H1 (cell line): Measurements from ENCODE around the gene HDAC11. TPM values are rescaled to one million over a fixed set of nuclear protein-coding genes. Genes with fewer than 3 reads are reported as not detected.

Experiments used
- CTCF ChIA-PET: fragments of 300-600 bp; sonication (Branson Sonifier 250); formaldehyde crosslinking; loops from one replicate; lab custom pipeline; 2021; ENCODE audit not compliant: partially characterized antibody; lab: Charles Lee
- POLR2A ChIA-PET: fragments of 300-600 bp; sonication (Branson Sonifier 250); formaldehyde crosslinking; loops from one replicate; lab custom pipeline; 2021; ENCODE audit warnings: inconsistent platforms; ENCODE audit not compliant: partially characterized antibody; lab: Charles Lee
- DNase-seq, 2 experiments: peaks; one replicate each; pipeline versions ENCODE4 v3.0.0 to v3.0.0-alpha.2; 2010 to 2022; ENCODE audit warnings: low spot score in 2 of 2, low read depth in 1 of 2, mixed read lengths in 1 of 2
- FAIRE-seq: peaks from 2 replicates; lab custom pipeline; 2011; peaks lifted over from hg19 to GRCh38; lab: Jason Lieb, UNC
- H2AFZ ChIP-seq: 2 replicates; pipeline ENCODE4 v1.8.1; 2012; ENCODE audit warnings: low read length, inconsistent platforms
- H2AK5ac ChIP-seq: 2 replicates; pipeline ENCODE4 v1.6.1; 2013; ENCODE audit warnings: low read depth, low read length
- H2BK120ac ChIP-seq: replicated peaks from 2 replicates; pipeline ENCODE3; 2013; ENCODE audit warnings: low read depth, low read length, inconsistent platforms
- H2BK12ac ChIP-seq: 2 replicates; pipeline ENCODE4 v1.6.1; 2013; ENCODE audit warnings: low read depth, low read length
- H2BK15ac ChIP-seq: 2 replicates; pipeline ENCODE4 v1.6.1; 2013; ENCODE audit warnings: low read length
- H2BK20ac ChIP-seq: 2 replicates; pipeline ENCODE4 v1.6.1; 2013; ENCODE audit warnings: low read length
- H2BK5ac ChIP-seq: 2 replicates; pipeline ENCODE4 v1.6.1; 2013; ENCODE audit warnings: low read depth, low read length
- H3K14ac ChIP-seq: 2 replicates; pipeline ENCODE4 v1.6.1; 2013; ENCODE audit warnings: inconsistent platforms; ENCODE audit not compliant: insufficient read length
- H3K18ac ChIP-seq: 2 replicates; pipeline ENCODE4 v1.6.1; 2013; ENCODE audit warnings: low read length; ENCODE audit errors: extremely low read depth
- H3K23ac ChIP-seq: 2 replicates; pipeline ENCODE4 v1.6.1; 2013; ENCODE audit warnings: inconsistent platforms; ENCODE audit not compliant: insufficient read length
- H3K23me2 ChIP-seq: 2 replicates; pipeline ENCODE4 v1.6.1; 2013; ENCODE audit warnings: low read depth, low read length
- H3K27ac ChIP-seq: 2 replicates; pipeline ENCODE4 v1.6.1; 2011; ENCODE audit warnings: low read depth, low read length, inconsistent platforms
- H3K27me3 ChIP-seq, 4 experiments: replicated peaks in 1 of 4; 1 replicate in 1 of 4; 2 replicates in 3 of 4; pipeline versions ENCODE4 v1.6.1 to v1.8.1; 2011 to 2013; ENCODE audit warnings: low read length in 3 of 4, mild to moderate bottlenecking in 3 of 4, inconsistent platforms in 2 of 4, mixed read lengths in 2 of 4, moderate library complexity in 1 of 4; ENCODE audit not compliant: control insufficient read depth in 3 of 4, insufficient read depth in 3 of 4; ENCODE audit errors: extremely low read depth in 1 of 4
- H3K36me3 ChIP-seq, 4 experiments: 2 replicates each; pipeline versions ENCODE4 v1.6.1 to v1.8.1; 2011 to 2013; ENCODE audit warnings: mild to moderate bottlenecking in 4 of 4, low read length in 3 of 4, moderate library complexity in 2 of 4, control low read depth in 1 of 4, inconsistent platforms in 1 of 4; ENCODE audit not compliant: insufficient read depth in 4 of 4, control insufficient read depth in 2 of 4
- H3K4ac ChIP-seq: replicated peaks from 2 replicates; pipeline ENCODE3; 2013; ENCODE audit warnings: low read length, low read depth, mixed read lengths, inconsistent platforms; ENCODE audit not compliant: insufficient read length
- H3K4me1 ChIP-seq, 4 experiments: replicated peaks in 1 of 4; 1 replicate in 1 of 4; 2 replicates in 3 of 4; pipeline versions ENCODE4 v1.6.1 to v1.8.1; 2011 to 2013; ENCODE audit warnings: low read length in 3 of 4, inconsistent platforms in 2 of 4, mixed read lengths in 1 of 4; ENCODE audit not compliant: insufficient read depth in 4 of 4, control insufficient read depth in 3 of 4
- H3K4me2 ChIP-seq, 2 experiments: 2 replicates each; pipeline versions ENCODE4 v1.6.1 to v1.8.1; 2011 to 2013; ENCODE audit warnings: low read depth in 2 of 2, low read length in 2 of 2, control low read depth in 1 of 2, inconsistent platforms in 1 of 2, mild to moderate bottlenecking in 1 of 2; ENCODE audit not compliant: insufficient read depth in 1 of 2
- H3K4me3 ChIP-seq, 4 experiments: fragments of 200-600, 300-600 bp in 1 of 4; sonication (generic), shearing (Covaris generic), sonication (Bioruptor Twin) in 1 of 4; 2 replicates each; pipeline versions ENCODE4 v1.5.1 to v1.8.1; 2011 to 2016; ENCODE audit warnings: low read length in 4 of 4, low read depth in 3 of 4, control low read depth in 2 of 4, inconsistent platforms in 2 of 4, mild to moderate bottlenecking in 2 of 4, mixed read lengths in 1 of 4, moderate library complexity in 1 of 4; ENCODE audit not compliant: insufficient read depth in 2 of 4; ENCODE audit errors: extremely low read depth in 1 of 4
- H3K56ac ChIP-seq: replicated peaks from 2 replicates; pipeline ENCODE3; 2013; ENCODE audit warnings: low read depth, mild to moderate bottlenecking, mixed read lengths, low read length, inconsistent platforms; ENCODE audit not compliant: insufficient read length
- H3K79me1 ChIP-seq: 2 replicates; pipeline ENCODE4 v1.6.1; 2013; ENCODE audit warnings: low read depth, low read length, control low read depth
- H3K79me2 ChIP-seq, 2 experiments: 2 replicates each; pipeline versions ENCODE4 v1.6.1 to v1.8.1; 2012 to 2013; ENCODE audit warnings: low read length in 2 of 2, mild to moderate bottlenecking in 2 of 2, inconsistent platforms in 1 of 2; ENCODE audit not compliant: insufficient read depth in 2 of 2, control insufficient read depth in 1 of 2
- H3K9ac ChIP-seq, 4 experiments: replicated peaks in 1 of 4; 1 replicate in 1 of 4; 2 replicates in 3 of 4; pipeline versions ENCODE4 v1.6.1 to v1.8.1; 2011 to 2013; ENCODE audit warnings: low read depth in 3 of 4, low read length in 3 of 4, control low read depth in 2 of 4, mild to moderate bottlenecking in 2 of 4, moderate library complexity in 2 of 4, inconsistent platforms in 1 of 4; ENCODE audit errors: extremely low read depth in 1 of 4
- H3K9me3 ChIP-seq, 2 experiments: 2 replicates each; pipeline versions ENCODE4 v1.6.1 to v1.8.1; 2012 to 2013; ENCODE audit warnings: mild to moderate bottlenecking in 2 of 2, moderate library complexity in 2 of 2, control low read depth in 1 of 2, inconsistent platforms in 1 of 2, low read depth in 1 of 2, low read length in 1 of 2, mixed read lengths in 1 of 2; ENCODE audit not compliant: insufficient read depth in 2 of 2
- H4K20me1 ChIP-seq, 2 experiments: replicated peaks in 1 of 2; 2 replicates each; pipeline versions ENCODE3 to v1.8.1; 2011 to 2013; ENCODE audit warnings: inconsistent platforms in 2 of 2, low read length in 2 of 2, mild to moderate bottlenecking in 1 of 2; ENCODE audit not compliant: insufficient read depth in 2 of 2, control insufficient read depth in 1 of 2
- H4K5ac ChIP-seq: 2 replicates; pipeline ENCODE4 v1.6.1; 2013; ENCODE audit warnings: low read length, low read depth, mixed read lengths, inconsistent platforms; ENCODE audit not compliant: insufficient read length
- H4K8ac ChIP-seq: 2 replicates; pipeline ENCODE4 v1.8.0; 2013; ENCODE audit warnings: mild to moderate bottlenecking, moderate library complexity, low read length, inconsistent platforms; ENCODE audit not compliant: insufficient read depth; ENCODE audit errors: extremely low read depth
- H4K91ac ChIP-seq: replicated peaks from 2 replicates; pipeline ENCODE3; 2013; ENCODE audit warnings: low read length, mixed read lengths, inconsistent platforms; ENCODE audit not compliant: insufficient read length
- EZH2 ChIP-seq: fragments of 200-600 bp; sonication (generic); IDR thresholded peaks from 2 replicates; pipeline ENCODE4 v1.7.1; 2012; ENCODE audit warnings: low read depth, mild to moderate bottlenecking, moderate library complexity, low read length, inconsistent platforms; ENCODE audit not compliant: severe bottlenecking
- HDAC6 ChIP-seq: IDR thresholded peaks from one replicate; pipeline ENCODE4 v1.7.1; 2012; ENCODE audit warnings: low read depth, mild to moderate bottlenecking, inconsistent platforms, low read length, moderate library complexity
- PHF8 ChIP-seq: fragments of 200-600 bp; sonication (generic); conservative IDR thresholded peaks from 2 replicates; pipeline ENCODE4 v1.7.1; 2012; ENCODE audit warnings: low read depth, mild to moderate bottlenecking, inconsistent platforms, low read length, moderate library complexity
- SP1 ChIP-seq: IDR thresholded peaks from 2 replicates; pipeline ENCODE4 v1.6.1; 2011; ENCODE audit warnings: low read depth, low read length
- WGBS, 2 experiments: shearing (Covaris generic) in 1 of 2; methylation state at CpG; one replicate each; pipeline versions ENCODE4 v1.1.6 to v1.1.7; 2013 to 2015; ENCODE audit warnings: low lambda C conversion rate in 2 of 2, mixed read lengths in 2 of 2, inconsistent platforms in 1 of 2, low coverage in 1 of 2, missing lambda C conversion rate in 1 of 2; ENCODE audit not compliant: insufficient replicate concordance in 2 of 2, insufficient coverage in 1 of 2, insufficient read length in 1 of 2; ENCODE audit errors: extremely low coverage in 1 of 2, missing lambda C conversion rate in 1 of 2; 5-methylcytosine and 5-hydroxymethylcytosine counted together
- polyA plus RNA-seq, 7 experiments: library from polyadenylated mRNA; depleted of rRNA in 3 of 7; stranded (reverse) in 5 of 7; unstranded in 2 of 7; fragments of >200 nt in 5 of 7; fragments of 200-250 nt in 2 of 7; gene quantifications; 1 replicate in 5 of 7; 2 replicates in 1 of 7; 4 replicates in 1 of 7; pipeline versions ENCODE4 v1.2.1 to v1.2.3, GENCODE V29; 2011 to 2013; ENCODE audit warnings: missing spikeins in 2 of 7, mixed read lengths in 2 of 7
- total RNA-seq: library from RNA; stranded (reverse); fragmentation: NEBNext Ultra II Directional; extraction: Animal tissue kit (Norgen Biotek cat#: 25700); gene quantifications from 2 replicates; pipeline ENCODE4 v1.2.1, GENCODE V29; 2021

Gene HDAC11
- total and polyA plus RNA-seq, 2 of the 8 experiments (the other 6 are each of a cell fraction or from before 2014, with no cell fraction given) = 6.8 to 7.4 TPM

DNA sequence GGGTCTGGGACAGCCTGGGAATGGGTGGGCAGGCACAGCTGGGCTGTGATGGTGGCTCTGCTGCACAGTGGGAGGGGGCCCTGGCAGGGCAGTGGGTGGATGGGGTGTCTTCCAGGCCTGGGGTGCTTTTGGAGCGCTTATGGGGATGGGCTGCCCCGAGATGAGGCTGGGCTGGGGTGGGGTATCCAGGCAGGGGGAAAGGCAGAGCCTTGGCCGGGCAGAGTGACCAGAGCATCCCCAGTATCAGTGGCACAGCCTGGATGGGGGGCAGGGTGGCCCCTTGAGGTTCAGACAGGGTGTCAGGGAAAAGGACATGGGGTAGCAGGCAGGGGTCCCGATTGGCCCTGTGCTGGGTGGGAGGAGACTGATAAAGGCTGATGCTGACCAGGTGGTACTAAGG is 26.6 kb downstream of the HDAC11 start:
- no peak for TF ChIP-seq EZH2
- no peak for TF ChIP-seq PHF8
- no peak for TF ChIP-seq HDAC6
- no peak for TF ChIP-seq SP1
- H2BK5ac ChIP-seq = no peak overlapping the region
- H3K23ac ChIP-seq = no peak overlapping the region
- H3K27ac ChIP-seq = no peak overlapping the region
- no peak for FAIRE-seq
- H4K5ac ChIP-seq = no peak overlapping the region
- H3K79me1 ChIP-seq = no peaks in the 10 kb centered on the region
- no peaks in the 10 kb centered on the region; a peak in 1 of 7 replicates for H3K27me3 ChIP-seq
- no peak overlapping the region for H3K56ac ChIP-seq
- H2AFZ ChIP-seq = no peak overlapping the region
- H4K8ac ChIP-seq = no peak overlapping the region
- H3K4me3 ChIP-seq = no peak overlapping the region
- ChIA-PET CTCF (interaction anchor here (0.9 to 51.2 kb wide), 8 partner anchors 0 to 144 kb away, joined by 3 to 856 read pairs (median 4); partner anchors contain the start of gene FBLN2), POLR2A (interaction anchor here (1.3 kb wide), 1 partner anchor 146 kb away, joined by 3 read pairs; no protein-coding TSS in a partner anchor)
- no peak overlapping the region for H4K91ac ChIP-seq
- H3K9me3 ChIP-seq = no peaks in the 10 kb centered on the region
- H3K4me2 ChIP-seq = no peak overlapping the region
- no peak overlapping the region for H3K9ac ChIP-seq
- H3K14ac ChIP-seq = no peak overlapping the region
- H2BK12ac ChIP-seq = no peak overlapping the region
- no peak overlapping the region for H3K4ac ChIP-seq
- no peak overlapping the region for H2BK15ac ChIP-seq
- H3K18ac ChIP-seq = no peak overlapping the region
- no peak overlapping the region for H2BK120ac ChIP-seq
- no peak overlapping the region for H2BK20ac ChIP-seq
- no peaks in the 10 kb centered on the region; the same call in 1 of the 2 replicates for H3K23me2 ChIP-seq
- no peak overlapping the region for H2AK5ac ChIP-seq
- H3K4me1 ChIP-seq = peaks cover 0 to 10% (median 3%) of the 10 kb centered on the region in 4 experiments; a peak in 1 of 7 replicates
- no peaks in the 10 kb centered on the region for H3K36me3 ChIP-seq
- 87% methylated on average over 2 of the region's 4 CpGs; no CpG with 5 or more reads in 1 of the 2 experiments for WGBS, 2 experiments
- no peaks in the 10 kb centered on the region for H3K79me2 ChIP-seq
- no peaks in the 10 kb centered on the region for H4K20me1 ChIP-seq
- no peak for DNase-seq
